Astrocyte of the cerebellum (primary cell): ENCODE measurements around the gene RNU6-9.

ENCODE experiments used
- DNase-seq: peaks from one replicate; pipeline ENCODE4 v3.0.0-alpha.2; 2011; ENCODE audit warnings: low read depth
- H3K4me3 ChIP-seq: 2 replicates; pipeline ENCODE4 v1.5.1; 2011; ENCODE audit warnings: mild to moderate bottlenecking, low read depth, low read length, moderate library complexity
- CTCF ChIP-seq: IDR thresholded peaks from 2 replicates; pipeline ENCODE4 v1.5.1; 2012; ENCODE audit warnings: low read length, low read depth, moderate library complexity, mild to moderate bottlenecking; ENCODE audit errors: missing control alignments
- in situ Hi-C: cut with HindIII; loops from 2 replicates; pipeline ENCODE4 v1.10.0; 2017; ENCODE audit warnings: low sequenced_read_pairs

RNU6-9 gene

GRCh38 chr19:855142-855541 is 38.1 kb upstream of the RNU6-9 start:
- no peak for TF ChIP-seq CTCF
- in situ Hi-C loops = no loop called here
- DNase-seq = no peak
- no peak overlapping the region for H3K4me3 ChIP-seq

- DNase-seq = no peak
- in situ Hi-C loops = no loop called here
- H3K4me3 ChIP-seq = no peak overlapping the region
- TF ChIP-seq CTCF = no peak
Measured at GRCh38 chr19:855566-856120, 37.6 kb upstream of the RNU6-9 start.

- in situ Hi-C loops = no loop called here
- no peak for TF ChIP-seq CTCF
- DNase-seq = no peak
- no peak overlapping the region for H3K4me3 ChIP-seq
Measured at GRCh38 chr19:858284-858683, 35.0 kb upstream of the RNU6-9 start.

- DNase-seq = no peak
Measured at GRCh38 chr19:858868-859843, 34.1 kb upstream of the RNU6-9 start, which contains the start of gene CFD. CFD (plus strand) TSS chr19:859664; CDS start chr19:859690, 26 bp downstream.

GRCh38 chr19:861141-861755 is 32.0 kb upstream of the RNU6-9 start:
- H3K4me3 ChIP-seq = no peak overlapping the region
- no peak for TF ChIP-seq CTCF
- no peak for DNase-seq
- in situ Hi-C loops = no loop called here

More at GRCh38 chr19:858868-859843, 34.1 kb upstream of the RNU6-9 start, which contains the start of gene CFD:
- TF ChIP-seq CTCF = no peak
- H3K4me3 ChIP-seq = peak within 1 kb of the TSS; percentile 32
- in situ Hi-C loops = no loop called here

GRCh38 chr19:861756-862580 is 31.3 kb upstream of the RNU6-9 start:
- in situ Hi-C loops = no loop called here
- TF ChIP-seq CTCF = no peak
- H3K4me3 ChIP-seq = no peak overlapping the region
- DNase-seq = no peak
